GM12892 (cell line): ENCODE results near the gene FAM90A1.
A peak's percentile ranks its signal among the peaks of the same experiment; 100 is the strongest.
"Not testable (repeated sequence)": the region's sequence is repeated elsewhere in the genome, so short reads cannot be mapped to it uniquely, and the experiment has no call there.

Source experiments
- DNase-seq: peaks from one replicate; pipeline ENCODE4 v3.0.0; 2011; ENCODE audit not compliant: insufficient read length
- FAIRE-seq: peaks from 2 replicates; lab custom pipeline; 2011; peaks lifted over from hg19 to GRCh38; lab: Jason Lieb, UNC
- POLR2A ChIP-seq: IDR thresholded peaks from 2 replicates; pipeline ENCODE4 v1.6.1; 2011; ENCODE audit warnings: low read depth, low read length, control low read depth
- POLR2AphosphoS5 ChIP-seq: IDR thresholded peaks from 2 replicates; pipeline ENCODE4 v1.6.1; 2011; ENCODE audit warnings: low read depth, low read length, control low read depth
- TAF1 ChIP-seq: IDR thresholded peaks from 2 replicates; pipeline ENCODE4 v1.6.1; 2011; ENCODE audit warnings: low read depth, mild to moderate bottlenecking, control low read depth, low read length, borderline replicate concordance

Gene FAM90A1

DNA sequence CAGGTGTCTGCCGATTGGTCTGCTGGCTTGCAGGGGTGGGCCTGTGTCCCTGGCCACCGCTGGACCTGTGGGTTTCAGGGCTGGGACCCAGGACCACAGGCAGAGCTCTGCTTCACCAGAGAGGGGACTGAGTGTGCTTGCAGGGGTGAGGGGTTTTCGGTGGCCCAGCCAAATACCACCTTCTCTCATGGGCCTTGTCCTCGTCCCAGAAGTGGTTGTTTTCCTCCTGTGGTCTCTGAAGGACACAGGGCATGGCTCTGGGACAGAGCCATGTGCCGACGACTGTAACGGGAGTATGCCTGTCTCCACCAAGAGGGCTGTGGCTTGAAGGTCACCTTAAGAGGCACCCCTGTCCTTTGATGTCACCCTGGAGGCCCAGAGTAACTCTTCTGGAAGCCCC, 7.3 kb upstream of the FAM90A1 start:
- DNase-seq, FAIRE-seq: not testable (repeated sequence)

DNA sequence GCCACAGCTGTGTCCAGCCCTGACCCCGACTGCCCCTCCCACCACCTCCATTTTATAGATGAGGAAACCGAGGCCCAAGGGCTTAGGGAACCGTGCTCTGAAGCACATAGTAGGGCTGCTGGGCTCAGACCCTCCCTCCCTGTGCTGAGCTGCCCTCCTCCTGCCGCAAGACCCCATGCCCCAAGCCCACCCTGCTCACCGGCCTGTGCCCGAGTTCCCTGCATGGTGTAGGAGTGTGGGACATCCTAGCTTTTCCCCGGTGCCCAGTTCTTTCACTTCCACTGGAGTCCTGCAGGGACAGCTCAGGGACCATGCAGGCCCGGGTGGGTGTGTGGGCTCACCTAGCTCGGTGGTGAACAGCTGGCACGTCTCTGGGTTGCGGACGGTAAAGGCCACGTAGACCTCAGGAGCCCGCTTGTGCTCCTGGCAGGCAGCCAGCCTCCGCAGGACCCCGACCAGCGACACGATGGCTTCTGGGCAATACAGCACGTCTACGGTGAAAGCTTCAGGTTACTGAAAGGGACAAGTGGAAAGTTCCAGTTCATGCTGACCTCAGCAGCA, 6.6 kb upstream of the FAM90A1 start:
- DNase-seq, FAIRE-seq: not testable (repeated sequence)

DNA sequence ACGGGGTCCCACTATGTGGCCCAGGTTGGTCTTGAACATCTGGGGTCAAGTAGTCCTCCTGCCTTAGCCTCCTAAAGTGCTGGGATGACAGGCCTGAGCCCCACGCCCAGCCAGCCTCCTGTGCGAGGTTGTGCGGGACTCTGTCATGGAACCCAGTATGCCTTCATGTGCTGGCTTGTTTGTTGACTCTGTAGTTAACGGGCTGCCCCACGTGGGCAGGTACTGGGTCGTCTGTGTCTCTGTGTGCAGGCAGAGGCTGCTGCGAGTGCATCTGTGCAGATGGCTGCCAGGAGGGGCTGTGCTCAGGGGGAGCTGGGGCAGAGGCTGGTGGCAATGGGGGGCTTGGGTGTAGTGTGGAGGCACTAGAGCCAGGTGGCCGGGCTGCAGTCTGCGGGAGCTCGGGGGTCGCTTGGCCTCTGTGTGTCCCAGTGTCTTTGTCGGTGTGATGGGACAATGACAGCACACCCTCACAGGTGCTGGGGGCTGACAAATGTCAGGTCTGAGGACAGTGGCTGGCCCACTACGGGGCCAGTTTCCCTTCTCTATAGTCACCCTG, 6.0 kb upstream of the FAM90A1 start:
- not testable (repeated sequence) for DNase-seq, FAIRE-seq

DNA sequence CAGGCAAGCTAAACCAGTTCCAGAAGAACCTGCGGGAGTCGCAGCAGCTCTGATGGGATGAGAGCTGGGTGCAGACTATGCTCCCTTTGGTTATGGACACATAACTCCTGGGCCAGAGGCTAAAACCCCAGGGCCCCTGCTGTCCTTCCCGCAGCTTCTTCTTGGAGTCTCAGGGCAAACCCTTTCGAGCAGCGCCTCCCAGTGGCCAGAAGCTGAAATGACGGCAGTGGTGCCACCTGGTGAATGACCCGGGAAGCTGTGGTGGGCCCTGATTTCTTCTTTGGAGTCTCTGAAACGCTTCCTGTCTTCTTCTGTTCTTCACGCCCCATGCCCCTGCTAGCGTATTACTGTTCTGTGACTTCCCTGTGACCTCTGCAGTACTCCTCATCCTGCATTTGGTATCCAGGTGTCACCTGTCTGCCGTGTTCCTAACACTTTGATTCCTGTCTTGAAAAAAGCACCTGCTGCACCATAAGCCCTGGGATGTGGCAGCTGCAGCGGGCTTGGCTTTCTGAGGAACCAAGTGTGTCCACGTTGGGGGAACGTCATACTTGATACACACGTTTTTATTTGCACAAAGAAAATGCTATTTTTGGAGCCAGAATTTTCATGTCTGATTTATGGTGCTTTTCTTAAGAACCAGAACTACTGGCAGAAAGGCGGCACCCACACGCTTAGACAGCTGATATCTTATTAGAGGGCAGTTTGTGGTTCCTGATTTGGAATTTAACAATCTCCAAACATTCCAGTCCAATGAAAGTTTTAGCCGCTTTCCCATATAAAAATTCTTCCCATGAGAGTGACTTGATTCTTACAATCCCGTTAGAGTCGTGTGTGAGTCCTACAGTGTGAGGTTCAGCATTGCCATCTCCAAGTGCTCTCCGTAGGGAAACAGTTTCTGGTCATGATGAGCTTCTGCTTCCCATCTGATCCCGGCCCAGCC, 4.5 kb upstream of the FAM90A1 start:
- peak; percentile 53 for FAIRE-seq
- DNase-seq: not testable (repeated sequence)

DNA sequence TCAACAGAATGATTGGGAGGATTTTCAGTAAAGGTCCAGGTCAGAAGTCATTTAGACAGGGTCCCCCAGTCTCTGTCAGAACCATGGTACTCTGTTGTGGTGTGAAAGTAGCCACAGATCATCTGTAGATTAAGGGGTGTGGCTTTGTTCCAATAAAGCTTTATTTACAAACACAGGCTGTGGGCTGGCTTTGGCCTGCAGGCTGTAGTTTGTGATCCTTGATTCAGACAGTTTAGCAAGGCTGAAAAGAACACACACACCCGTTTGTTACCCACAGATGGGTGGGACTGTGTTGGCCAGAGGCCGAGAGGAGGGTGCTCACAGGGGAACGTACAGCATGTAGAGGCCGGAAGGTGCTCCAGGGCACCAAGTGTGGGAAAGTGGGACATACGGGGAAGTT, 3.6 kb upstream of the FAM90A1 start:
- DNase-seq, FAIRE-seq: not testable (repeated sequence)

DNA sequence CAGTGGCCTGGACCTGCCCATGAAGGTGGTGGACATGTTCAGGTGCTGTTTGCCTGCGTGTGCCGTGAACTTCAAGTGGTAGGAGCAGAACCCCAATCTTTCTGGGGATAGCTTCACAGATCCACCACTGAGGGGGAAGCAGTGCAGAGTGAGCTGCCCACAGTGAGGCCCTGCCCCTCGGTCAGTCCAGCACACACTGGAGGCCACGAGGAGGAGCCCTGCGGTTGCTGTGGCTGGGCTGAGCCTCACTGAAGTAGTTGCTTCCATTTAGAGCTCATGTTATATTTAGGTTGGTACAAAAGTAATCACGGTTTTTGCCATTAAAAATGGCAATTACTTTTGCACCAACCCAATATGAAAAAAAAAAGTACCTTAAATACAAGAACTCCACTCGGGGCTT, 2.1 kb upstream of the FAM90A1 start:
- not testable (repeated sequence) for FAIRE-seq, DNase-seq

DNA sequence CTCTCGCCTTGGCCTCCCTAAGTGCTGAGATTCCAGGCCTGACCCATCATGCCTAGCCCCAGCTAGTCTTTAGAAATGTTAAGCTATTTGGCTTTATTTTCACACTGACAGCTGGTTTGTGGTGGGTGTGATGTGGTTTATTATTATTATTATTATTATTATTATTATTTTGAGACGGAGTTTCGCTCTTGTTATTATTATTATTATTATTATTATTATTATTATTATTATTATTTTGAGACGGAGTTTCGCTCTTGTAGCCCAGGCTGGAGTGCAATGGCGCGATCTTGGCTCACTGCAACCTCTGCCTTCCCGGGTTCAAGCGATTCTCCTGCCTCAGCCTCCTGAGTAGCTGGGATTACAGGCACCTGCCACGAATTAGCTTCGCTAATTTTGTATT, 1.2 kb upstream of the FAM90A1 start:
- DNase-seq, FAIRE-seq: not testable (repeated sequence)

DNA sequence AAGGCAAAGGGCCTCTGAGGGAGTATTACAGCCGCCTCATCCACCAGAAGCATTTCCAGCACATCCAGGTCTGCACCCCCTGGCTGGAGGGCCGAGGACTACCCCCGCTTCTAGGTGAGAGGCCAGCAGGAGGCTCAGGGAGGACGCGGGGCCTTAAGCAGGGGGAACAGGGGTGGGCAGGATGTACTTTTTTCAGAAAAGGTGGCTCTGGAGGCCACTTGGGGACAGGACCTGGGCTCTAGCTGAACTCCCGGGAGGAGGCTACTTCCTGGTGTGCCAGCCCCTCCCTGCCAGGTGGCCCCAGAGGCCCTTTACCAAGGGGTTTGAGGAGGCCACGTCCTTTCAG, 287 bp upstream of the FAM90A1 start:
- FAIRE-seq, DNase-seq: not testable (repeated sequence)

DNA sequence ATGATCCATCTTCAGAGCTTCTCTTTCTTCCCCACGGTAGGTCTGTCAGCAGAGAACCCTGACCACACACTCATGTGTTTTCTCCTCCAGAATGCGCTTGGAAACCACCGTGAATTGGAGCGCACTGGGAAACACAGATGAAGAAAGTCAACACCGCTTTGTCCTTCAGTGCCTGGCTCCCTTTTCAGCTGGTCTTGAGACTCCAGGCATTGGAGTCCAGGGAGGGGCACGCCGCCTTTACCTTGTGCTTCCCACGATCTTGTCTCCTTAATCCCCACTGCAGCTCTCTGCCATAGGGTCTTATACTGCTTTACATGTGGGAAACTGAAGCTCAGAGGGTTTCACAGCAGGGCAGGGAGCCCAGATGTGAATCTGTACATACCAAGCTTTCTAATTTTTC, 1.1 kb downstream of the FAM90A1 start:
- no peak for FAIRE-seq
- TF ChIP-seq TAF1 (no peak), POLR2A (no peak), POLR2AphosphoS5 (no peak)
- DNase-seq: no peak

DNA sequence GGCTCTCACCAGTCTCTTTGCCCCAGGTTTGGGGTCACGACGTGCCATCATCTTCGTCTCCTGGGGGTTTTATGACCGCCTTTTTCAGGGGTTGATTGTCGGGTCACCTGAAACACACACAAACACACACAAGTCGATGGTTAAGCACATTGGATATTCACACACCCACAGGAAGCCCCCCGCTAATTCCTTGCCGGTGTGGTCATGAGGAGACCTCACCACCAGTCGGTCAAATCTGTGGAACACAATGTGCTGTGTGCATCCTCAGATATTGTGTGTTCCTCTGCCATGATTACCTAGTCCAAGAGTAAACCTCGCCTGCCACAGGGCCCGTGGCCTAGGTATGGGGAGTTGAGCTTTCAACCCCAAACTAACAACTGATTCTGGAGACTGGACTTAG, 2.6 kb downstream of the FAM90A1 start:
- not testable (repeated sequence) for FAIRE-seq, DNase-seq

DNA sequence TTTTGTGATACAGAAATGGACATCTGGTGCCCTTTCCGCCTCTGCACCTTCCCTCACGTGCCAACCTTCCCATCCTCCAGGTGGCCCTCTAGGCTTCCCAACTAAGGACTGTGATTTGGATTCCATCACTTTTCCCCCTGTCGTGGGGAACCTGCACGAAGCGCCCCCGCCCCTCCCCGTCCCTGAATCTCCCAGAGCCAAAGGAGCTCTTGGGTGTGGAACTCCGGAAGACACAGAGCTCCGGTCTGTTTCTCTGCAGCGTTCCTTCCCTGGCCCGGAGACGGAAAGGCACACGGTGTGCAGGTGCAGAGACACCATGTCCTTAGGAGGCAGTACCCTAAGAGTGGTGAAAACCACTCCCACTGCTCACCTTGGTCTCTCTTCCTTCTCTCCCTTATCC, 3.8 kb downstream of the FAM90A1 start:
- DNase-seq, FAIRE-seq: not testable (repeated sequence)

DNA sequence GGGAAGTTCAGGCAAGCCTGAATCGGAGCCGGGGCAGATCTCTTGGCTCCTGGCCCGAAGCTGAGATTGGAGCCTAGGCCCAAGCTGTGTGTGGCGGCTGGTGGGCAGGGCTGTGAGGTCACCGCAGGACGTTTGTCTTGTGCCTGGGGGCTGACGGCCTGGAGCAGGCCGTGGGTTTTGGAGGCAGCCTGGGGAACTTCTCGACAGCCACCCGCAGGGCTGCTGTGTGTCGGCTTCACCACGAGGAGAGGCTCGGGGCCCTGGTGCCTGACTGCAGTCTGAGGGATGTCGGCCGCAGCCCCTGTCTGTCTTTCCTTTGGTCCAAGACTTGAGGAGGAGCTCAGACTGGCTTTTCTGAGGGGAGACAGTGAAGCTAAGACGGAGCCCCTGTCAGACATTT, 5.1 kb downstream of the FAM90A1 start:
- FAIRE-seq, DNase-seq: not testable (repeated sequence)

DNA sequence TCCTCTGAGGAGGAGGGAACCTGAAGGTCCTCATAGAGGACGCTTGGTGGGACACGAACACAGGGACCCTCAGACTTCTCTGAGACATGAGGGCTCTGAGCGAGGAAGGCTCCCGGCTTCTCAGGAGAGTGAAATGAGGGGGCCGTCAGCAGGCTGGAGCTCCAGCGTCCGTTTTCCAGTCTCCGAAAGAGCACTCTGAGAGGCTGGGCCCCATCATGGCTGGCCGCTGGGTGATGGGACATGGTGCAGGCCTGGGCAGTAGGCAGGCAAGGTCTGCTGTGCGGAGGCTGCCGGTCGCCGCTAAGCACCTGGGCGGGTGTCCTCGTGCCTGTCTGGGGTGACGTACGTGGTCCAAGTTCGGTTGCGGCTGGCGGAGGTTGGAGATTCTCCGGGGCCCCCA, 5.6 kb downstream of the FAM90A1 start:
- DNase-seq, FAIRE-seq: not testable (repeated sequence)

DNA sequence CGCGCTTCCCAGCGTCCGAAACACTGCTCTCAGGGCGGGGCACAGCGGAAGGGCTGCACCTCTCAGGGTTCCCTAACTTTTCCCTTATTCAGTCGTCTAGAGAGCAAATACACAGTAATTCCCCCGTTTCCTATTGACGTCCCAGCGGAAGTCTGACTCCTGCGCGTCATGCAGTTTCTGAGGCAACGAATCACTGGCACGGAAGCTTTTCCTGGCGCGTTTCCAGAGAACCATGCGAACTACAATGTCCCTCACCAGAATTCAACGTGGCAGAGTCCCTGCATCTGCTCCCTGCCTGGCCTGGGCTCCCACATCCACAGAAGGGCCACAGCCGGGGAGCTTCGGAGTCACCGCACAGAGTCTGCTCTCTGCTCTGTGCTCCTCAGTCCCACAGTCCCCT, 6.0 kb downstream of the FAM90A1 start:
- DNase-seq, FAIRE-seq: not testable (repeated sequence)

DNA sequence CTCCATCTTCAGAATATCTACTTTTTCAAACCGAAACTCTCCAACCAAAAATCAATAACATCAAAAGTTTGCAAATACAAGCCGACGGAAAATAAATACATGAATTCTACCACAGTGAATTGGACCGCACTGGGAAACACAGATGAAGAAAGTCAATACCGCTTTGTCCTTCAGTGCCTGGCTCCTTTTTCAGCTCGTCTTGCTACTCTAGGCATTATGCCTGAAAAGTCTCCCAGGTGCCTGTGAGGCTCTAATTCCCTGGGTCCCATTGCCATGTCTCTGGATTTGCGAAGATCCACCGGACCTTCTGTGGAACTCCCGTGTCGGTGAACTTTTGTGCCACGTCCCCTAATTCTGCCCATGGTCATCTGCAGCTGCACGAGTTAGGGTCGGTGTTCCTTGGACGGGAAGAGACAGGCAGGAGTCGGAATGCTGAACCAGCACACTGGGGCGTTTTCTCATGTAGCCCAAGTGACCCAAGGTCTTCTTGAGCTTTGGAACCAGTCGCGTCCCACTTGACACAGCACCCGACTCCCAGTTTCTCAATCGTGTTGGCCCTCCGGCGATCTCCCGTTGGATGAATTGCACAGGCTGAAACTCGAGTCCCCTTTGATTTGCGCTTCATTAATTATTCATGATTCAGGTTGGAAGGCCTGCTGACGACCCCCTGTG, 8.6 kb downstream of the FAM90A1 start:
- not testable (repeated sequence) for FAIRE-seq, DNase-seq

DNA sequence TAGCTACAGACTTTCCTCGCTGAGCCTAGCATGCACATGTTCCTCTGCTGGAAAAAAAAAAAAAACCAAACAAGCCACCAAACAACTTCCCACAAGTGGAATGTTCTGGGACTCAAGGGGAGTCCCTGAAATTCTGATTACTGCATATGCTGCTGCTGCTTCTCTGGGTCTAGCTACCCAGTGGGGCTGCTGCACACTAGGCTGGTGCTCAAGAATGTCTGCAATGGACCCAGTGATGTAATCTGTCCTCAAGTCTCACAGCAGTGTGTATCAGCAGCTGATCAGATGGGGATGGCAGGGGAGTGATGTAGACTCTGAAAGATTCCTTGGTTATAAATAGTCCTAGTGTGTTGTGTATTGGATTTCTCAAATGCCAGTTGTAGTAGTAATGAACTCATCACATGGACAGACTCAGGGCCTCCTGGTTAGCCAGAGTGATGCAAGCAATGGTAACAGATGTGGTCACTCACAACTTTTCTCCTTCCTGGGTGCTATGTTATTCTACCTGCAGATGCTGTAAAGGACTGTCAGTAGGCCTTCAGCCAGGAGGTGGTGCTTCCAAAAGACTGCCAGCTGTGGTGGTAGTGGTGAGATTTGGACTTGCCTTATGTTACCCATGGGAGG, 29.6 kb downstream of the FAM90A1 start:
- not testable (repeated sequence) for DNase-seq, FAIRE-seq

DNA sequence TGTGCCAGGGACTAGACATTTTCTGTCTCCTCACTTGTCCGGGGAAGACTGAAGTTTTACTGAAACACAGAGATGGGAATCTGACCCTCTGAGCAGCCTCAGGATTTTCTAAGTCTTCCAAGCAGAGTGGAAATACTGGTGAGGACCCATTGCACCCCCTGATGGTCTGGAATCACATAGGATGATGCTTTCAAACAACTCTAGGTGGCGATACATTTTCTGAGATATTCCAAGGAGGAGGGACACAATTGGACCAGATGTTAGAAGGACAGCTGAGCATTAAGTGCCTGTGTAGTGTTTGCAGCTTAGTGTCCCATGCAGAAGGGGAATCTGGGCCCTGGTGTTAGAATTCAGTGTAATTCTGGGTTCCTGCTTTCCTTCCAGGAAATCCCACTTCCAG, 39.3 kb downstream of the FAM90A1 start:
- not testable (repeated sequence) for FAIRE-seq

DNA sequence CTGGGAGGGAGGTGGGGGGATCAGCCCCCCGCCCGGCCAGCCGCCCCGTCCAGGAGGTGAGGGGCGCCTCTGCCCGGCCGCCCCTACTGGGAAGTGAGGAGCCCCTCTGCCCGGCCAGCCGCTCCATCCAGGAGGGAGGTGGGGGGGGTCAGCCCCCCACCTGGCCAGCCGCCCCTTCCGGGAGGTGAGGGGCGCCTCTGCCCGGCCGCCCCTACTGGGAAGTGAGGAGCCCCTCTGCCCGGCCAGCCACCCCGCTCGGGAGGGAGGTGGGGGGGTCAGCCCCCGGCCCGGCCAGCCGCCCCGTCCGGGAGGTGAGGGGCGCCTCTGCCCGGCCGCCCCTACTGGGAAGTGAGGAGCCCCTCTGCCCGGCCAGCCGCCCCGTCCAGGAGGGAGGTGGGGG, 43.2 kb downstream of the FAM90A1 start:
- not testable (repeated sequence) for FAIRE-seq, DNase-seq

More for the DNA sequence above, 39.3 kb downstream of the FAM90A1 start:
- not testable (repeated sequence) for DNase-seq

DNA sequence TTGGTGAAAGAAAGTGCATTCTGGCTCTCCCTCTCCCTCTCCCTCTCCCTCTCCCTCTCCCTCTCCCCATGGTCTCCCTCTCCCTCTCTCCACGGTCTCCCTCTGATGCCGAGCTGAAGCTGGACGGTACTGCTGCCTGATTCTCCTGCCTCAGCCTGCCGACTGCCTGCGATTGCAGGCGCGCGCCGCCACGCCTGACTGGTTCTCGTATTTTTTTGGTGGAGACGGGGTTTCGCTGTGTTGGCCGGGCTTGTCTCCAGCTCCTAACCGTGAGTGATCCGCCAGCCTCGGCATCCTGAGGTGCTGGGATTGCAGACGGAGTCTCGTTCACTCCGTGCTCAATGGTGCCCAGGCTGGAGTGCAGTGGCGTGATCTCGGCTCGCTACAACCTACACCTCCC, 44.1 kb downstream of the FAM90A1 start:
- not testable (repeated sequence) for FAIRE-seq, DNase-seq
